ENCODE measurements around the gene SLC25A10.

The SLC25A10 gene

GRCh38 chr17:81712468-81713003 lies 452 bp downstream of the SLC25A10 start (continued):
- TF ChIP-seq ZNF23 (tag by site-specific recombination; IDR thresholded peaks at IDR 0.05; ENCODE audit: borderline replicate concordance) (no peak), ZFP37 (tag by site-specific recombination; IDR thresholded peaks at IDR 0.05) (no peak), ZNF133 (tag by site-specific recombination; IDR thresholded peaks at IDR 0.05) (no peak), ZIC2 (tag by site-specific recombination; IDR thresholded peaks at IDR 0.05) (peak; percentile 61), ZFP41 (tag by site-specific recombination; IDR thresholded peaks at IDR 0.05; ENCODE audit: borderline replicate concordance) (no peak), ZBTB11 (tag by site-specific recombination; conservative IDR thresholded peaks at IDR 0.05; ENCODE audit: low read depth) (no peak), ZNF530 (tag by site-specific recombination; IDR thresholded peaks at IDR 0.05; ENCODE audit: low read depth) (no peak), ZNF658 (tag by site-specific recombination; IDR thresholded peaks at IDR 0.05) (no peak), ZNF571 (tag by site-specific recombination; IDR thresholded peaks at IDR 0.05) (no peak), ZNF510 (tag by site-specific recombination; IDR thresholded peaks at IDR 0.05; ENCODE audit: insufficient replicate concordance) (no peak), ZBTB10 (tag by site-specific recombination; IDR thresholded peaks at IDR 0.05) (peak; percentile 44; the same call in 1 of the 2 replicates), KLF8 (tag by site-specific recombination; IDR thresholded peaks at IDR 0.05) (peak; percentile 12; the same call in 1 of the 2 replicates), ZSCAN30 (tag by site-specific recombination; IDR thresholded peaks at IDR 0.05) (peak; percentile 53), HOXC10 (CRISPR knock-in tag; IDR thresholded peaks at IDR 0.05) (no peak), PRDM1 (tag by site-specific recombination; IDR thresholded peaks at IDR 0.05) (no peak), ZNF2 (tag by site-specific recombination; IDR thresholded peaks at IDR 0.05) (no peak), BCL6B (tag by site-specific recombination; IDR thresholded peaks at IDR 0.05) (no peak)
- TF ChIP-seq, protein P1, sequence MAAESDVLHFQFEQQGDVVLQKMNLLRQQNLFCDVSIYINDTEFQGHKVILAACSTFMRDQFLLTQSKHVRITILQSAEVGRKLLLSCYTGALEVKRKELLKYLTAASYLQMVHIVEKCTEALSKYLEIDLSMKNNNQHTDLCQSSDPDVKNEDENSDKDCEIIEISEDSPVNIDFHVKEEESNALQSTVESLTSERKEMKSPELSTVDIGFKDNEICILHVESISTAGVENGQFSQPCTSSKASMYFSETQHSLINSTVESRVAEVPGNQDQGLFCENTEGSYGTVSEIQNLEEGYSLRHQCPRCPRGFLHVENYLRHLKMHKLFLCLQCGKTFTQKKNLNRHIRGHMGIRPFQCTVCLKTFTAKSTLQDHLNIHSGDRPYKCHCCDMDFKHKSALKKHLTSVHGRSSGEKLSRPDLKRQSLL (tag by site-specific recombination; IDR thresholded peaks at IDR 0.05): no peak
